Cardiac fibroblast (primary cell): ENCODE data around the gene BZW2.
A peak's percentile ranks its signal among the peaks of the same experiment; 100 is the strongest.

ENCODE experiments used
- DNase-seq, 2 donors: peaks; one replicate each; pipeline versions ENCODE4 v3.0.0 to v3.0.0-alpha.2; 2010; ENCODE audit warnings: low read depth in 2 of 2
- H3K4me3 ChIP-seq, 2 donors: replicated peaks in 1 of 2; 1 replicate in 1 of 2; 2 replicates in 1 of 2; pipeline ENCODE4 v1.5.1; 2011; ENCODE audit warnings: low read depth in 2 of 2, low read length in 2 of 2, mild to moderate bottlenecking in 2 of 2, moderate library complexity in 1 of 2
- TF ChIP-seq, protein P1 (sequence below): IDR thresholded peaks from one replicate; pipeline ENCODE4 v1.5.1; 2011; ENCODE audit warnings: low read depth, mild to moderate bottlenecking, low read length, inconsistent platforms

Gene BZW2

GRCh38 chr7:16724344-16724743, 78.4 kb downstream of the BZW2 start:
- no peak for DNase-seq
- H3K4me3 ChIP-seq = no peak overlapping the region
- TF ChIP-seq, protein P1, sequence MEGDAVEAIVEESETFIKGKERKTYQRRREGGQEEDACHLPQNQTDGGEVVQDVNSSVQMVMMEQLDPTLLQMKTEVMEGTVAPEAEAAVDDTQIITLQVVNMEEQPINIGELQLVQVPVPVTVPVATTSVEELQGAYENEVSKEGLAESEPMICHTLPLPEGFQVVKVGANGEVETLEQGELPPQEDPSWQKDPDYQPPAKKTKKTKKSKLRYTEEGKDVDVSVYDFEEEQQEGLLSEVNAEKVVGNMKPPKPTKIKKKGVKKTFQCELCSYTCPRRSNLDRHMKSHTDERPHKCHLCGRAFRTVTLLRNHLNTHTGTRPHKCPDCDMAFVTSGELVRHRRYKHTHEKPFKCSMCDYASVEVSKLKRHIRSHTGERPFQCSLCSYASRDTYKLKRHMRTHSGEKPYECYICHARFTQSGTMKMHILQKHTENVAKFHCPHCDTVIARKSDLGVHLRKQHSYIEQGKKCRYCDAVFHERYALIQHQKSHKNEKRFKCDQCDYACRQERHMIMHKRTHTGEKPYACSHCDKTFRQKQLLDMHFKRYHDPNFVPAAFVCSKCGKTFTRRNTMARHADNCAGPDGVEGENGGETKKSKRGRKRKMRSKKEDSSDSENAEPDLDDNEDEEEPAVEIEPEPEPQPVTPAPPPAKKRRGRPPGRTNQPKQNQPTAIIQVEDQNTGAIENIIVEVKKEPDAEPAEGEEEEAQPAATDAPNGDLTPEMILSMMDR = no peak

DNA sequence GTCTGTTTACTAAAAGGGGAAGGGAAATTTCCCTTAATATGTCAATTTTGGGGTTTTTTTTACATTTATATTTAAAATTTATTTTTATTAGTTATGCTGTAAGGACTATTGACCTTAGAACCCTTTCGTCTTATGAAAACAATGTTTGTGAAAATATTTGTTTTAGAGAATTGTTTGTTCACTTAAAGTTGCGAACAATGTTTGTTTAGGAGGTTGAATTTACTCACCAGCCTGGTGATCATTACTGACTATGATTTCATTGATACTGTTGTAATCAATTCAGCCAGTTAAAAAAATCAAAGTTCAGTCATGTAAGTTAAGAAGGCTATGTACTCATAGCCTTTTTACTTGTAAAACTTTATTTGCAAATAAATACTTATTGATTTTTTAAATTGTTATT, 80.2 kb downstream of the BZW2 start:
- no peak for DNase-seq
- no peak overlapping the region for H3K4me3 ChIP-seq
- TF ChIP-seq, protein P1 = no peak

DNA sequence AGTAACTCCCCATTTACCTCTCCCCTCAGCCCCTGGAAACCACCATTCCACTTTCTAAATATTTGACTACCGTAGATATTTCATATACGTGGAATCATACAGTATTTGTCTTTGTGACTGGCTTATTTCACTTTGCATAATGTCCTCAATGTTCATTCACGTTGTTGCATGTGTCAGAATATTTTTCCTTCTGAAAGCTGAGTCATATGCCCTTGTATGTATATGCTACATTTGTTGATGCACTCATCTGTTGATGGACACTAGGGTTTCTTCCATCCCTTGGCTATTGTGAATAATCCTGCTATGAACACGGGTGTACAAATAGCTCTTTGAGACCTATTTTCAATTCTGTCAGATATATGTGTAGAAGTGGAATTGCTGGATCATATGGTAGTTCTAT, 81.8 kb downstream of the BZW2 start:
- H3K4me3 ChIP-seq = no peak overlapping the region
- peak in 1 of 2 donors; percentile 50 for DNase-seq
- TF ChIP-seq, protein P1 = no peak

- TF ChIP-seq, protein P1 = no peak
- H3K4me3 ChIP-seq = no peak overlapping the region
- DNase-seq = no peak
Measured at GRCh38 chr7:16728811-16729210, 82.8 kb downstream of the BZW2 start.

- TF ChIP-seq, protein P1 = no peak
- H3K4me3 ChIP-seq = no peak overlapping the region
- DNase-seq = no peak
Measured at GRCh38 chr7:16729541-16729940, 83.6 kb downstream of the BZW2 start.

- TF ChIP-seq, protein P1 = no peak
- no peak for DNase-seq
- H3K4me3 ChIP-seq = no peak overlapping the region
Measured at GRCh38 chr7:16730937-16731336, 85.0 kb downstream of the BZW2 start.

DNA sequence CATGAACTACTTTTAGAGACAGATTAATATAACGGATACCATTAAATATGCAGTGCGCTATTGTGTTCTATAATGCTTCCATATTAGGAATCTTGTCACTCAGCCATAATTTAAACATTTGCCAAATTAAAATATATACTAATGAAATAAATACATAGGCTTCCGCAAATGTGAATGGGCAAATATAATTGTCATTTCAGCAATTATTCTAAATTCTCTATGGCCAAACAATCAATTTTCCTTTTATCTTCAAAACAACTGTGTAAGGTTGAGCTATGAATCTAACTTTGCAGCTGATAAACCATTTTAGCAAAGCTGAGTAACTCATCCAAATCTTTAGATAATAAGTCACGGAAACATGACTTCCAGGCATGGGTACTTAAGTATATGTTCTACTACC, 86.8 kb downstream of the BZW2 start:
- TF ChIP-seq, protein P1 = no peak
- no peak for DNase-seq
- H3K4me3 ChIP-seq = no peak overlapping the region
